HG03469 (cell line): Measurements from ENCODE around the gene FAM170B.

ENCODE experiments used
- ATAC-seq: cut with Tn5 transposase; IDR thresholded peaks from one replicate; pipeline ENCODE4 v1.9.1; 2021; ENCODE audit warnings: mild to moderate bottlenecking, moderate library complexity, moderate number of reproducible peaks; ENCODE audit not compliant: unreplicated experiment

Gene FAM170B

GRCh38 chr10:49153115-49153514, 19.3 kb upstream of the FAM170B start:
- no peak for ATAC-seq

- no peak for ATAC-seq
These were observed 18.8 kb upstream of the FAM170B start for GRCh38 chr10:49152663-49153062.

GRCh38 chr10:49152037-49152436, 18.2 kb upstream of the FAM170B start:
- no peak for ATAC-seq

GRCh38 chr10:49151481-49151880, 17.7 kb upstream of the FAM170B start:
- ATAC-seq: no peak

GRCh38 chr10:49151025-49151445, 17.2 kb upstream of the FAM170B start:
- no peak for ATAC-seq

GRCh38 chr10:49150426-49150825, 16.6 kb upstream of the FAM170B start:
- ATAC-seq: no peak

GRCh38 chr10:49149881-49150280, 16.1 kb upstream of the FAM170B start:
- ATAC-seq: no peak

GRCh38 chr10:49144058-49144720, 10.4 kb upstream of the FAM170B start:
- no peak for ATAC-seq

GRCh38 chr10:49143249-49143648, 9.4 kb upstream of the FAM170B start:
- ATAC-seq: no peak

- no peak for ATAC-seq
These were observed 7.9 kb upstream of the FAM170B start for GRCh38 chr10:49141541-49142332.

GRCh38 chr10:49140304-49141177, 6.7 kb upstream of the FAM170B start:
- ATAC-seq: no peak

GRCh38 chr10:49139846-49140195, 6.0 kb upstream of the FAM170B start:
- ATAC-seq: no peak

GRCh38 chr10:49139028-49139845, 5.4 kb upstream of the FAM170B start:
- ATAC-seq: no peak

- ATAC-seq: no peak
These were observed 4.6 kb upstream of the FAM170B start for GRCh38 chr10:49138361-49138891.

GRCh38 chr10:49136525-49136924, 2.7 kb upstream of the FAM170B start:
- ATAC-seq: no peak

- ATAC-seq: no peak
These were observed 1.9 kb upstream of the FAM170B start for GRCh38 chr10:49135575-49136313.

GRCh38 chr10:49134327-49134726, 506 bp upstream of the FAM170B start:
- ATAC-seq: no peak

GRCh38 chr10:49132362-49132737, 1.5 kb downstream of the FAM170B start:
- no peak for ATAC-seq

GRCh38 chr10:49131507-49132361, 2.1 kb downstream of the FAM170B start:
- ATAC-seq: no peak
